ENCODE results near the gene RBBP8NL. TPM values are rescaled to one million over a fixed set of nuclear protein-coding genes. Genes with fewer than 3 reads are reported as not detected.

Gene RBBP8NL
- total and polyA plus RNA-seq, 2 donors (not counting 3 experiments of a cell fraction or from before 2014, with no cell fraction given) = not detected

DNA sequence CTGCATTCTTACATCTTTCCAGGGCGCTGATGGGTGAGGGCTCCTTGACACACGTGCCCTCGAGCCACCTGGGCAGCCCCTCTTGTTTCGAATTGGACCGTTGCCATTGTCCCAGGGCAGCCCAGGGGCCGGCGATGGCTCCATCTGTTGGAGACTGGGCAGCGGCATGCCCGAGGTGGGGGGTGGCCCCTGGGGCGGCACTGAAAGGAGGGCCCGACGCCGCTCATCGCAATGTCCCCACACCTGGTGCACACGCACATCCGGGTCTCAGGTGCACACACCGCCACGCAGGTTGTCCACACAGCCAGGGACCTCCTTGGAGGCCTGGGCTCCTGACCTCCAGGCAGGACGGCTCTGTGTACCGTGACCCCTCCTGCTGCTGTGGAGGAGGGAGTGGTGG lies 30.5 kb upstream of the RBBP8NL start:
- BruUV-seq (replicated peaks) = no TSS peak
- dilution Hi-C loops (cut with MboI; ENCODE audit: extremely low pct_ligation_motif_present, low sequenced_read_pairs) = no loop called here
- Histone ChIP-seq H3K79me2 (ENCODE audit: control insufficient read depth, insufficient read depth, low read length) (no peaks in the 10 kb centered on the region), H3K36me3 (ENCODE audit: control insufficient read depth in 2 of 2, extremely low read depth in 1 of 2, insufficient read depth in 2 of 2, low read length in 2 of 2) (no peaks in the 10 kb centered on the region), H2AFZ (ENCODE audit: low read depth, low read length) (no peak overlapping the region), H4K20me1 (replicated peaks; ENCODE audit: control insufficient read depth, extremely low read depth, insufficient read depth, low read length) (no peaks in the 10 kb centered on the region), H3K9me1 (replicated peaks; ENCODE audit: control insufficient read depth, extremely low read depth, insufficient read depth, low read length) (no peaks in the 10 kb centered on the region), H3K9ac (replicated peaks; ENCODE audit: extremely low read depth, insufficient read depth, low read length) (no peak overlapping the region), H3K9me3 (replicated peaks; ENCODE audit: control insufficient read depth, insufficient read depth, low read length) (no peaks in the 10 kb centered on the region), H3K27ac (ENCODE audit: insufficient read depth, low read depth, low read length) (no peak overlapping the region), H3K4me1 (ENCODE audit: control insufficient read depth, extremely low read depth, insufficient read depth, low read length) (no peaks in the 10 kb centered on the region), H3K27me3 (ENCODE audit: control insufficient read depth in 2 of 2, insufficient read depth in 2 of 2, low read length in 2 of 2) (no peaks in the 10 kb centered on the region), H3K4me2 (ENCODE audit: insufficient read depth, low read length) (no peak overlapping the region), H3K4me3 (replicated peaks in 1 of 3; ENCODE audit: insufficient read depth in 1 of 3, low read depth in 1 of 3, low read length in 3 of 3) (no peak overlapping the region)
- POLR2A ChIA-PET = no interaction called here
- no peak for TF ChIP-seq FOS (IDR thresholded peaks at IDR 0.05; ENCODE audit: borderline replicate concordance, insufficient read depth, low read length)
- TF ChIP-seq GATA2 (IDR thresholded peaks at IDR 0.05; ENCODE audit: insufficient read depth, insufficient read length, low read depth, low read length) = no peak
- TF ChIP-seq MYC (IDR thresholded peaks at IDR 0.05; ENCODE audit: low read depth, low read length) = no peak
- TF ChIP-seq, protein P1, sequence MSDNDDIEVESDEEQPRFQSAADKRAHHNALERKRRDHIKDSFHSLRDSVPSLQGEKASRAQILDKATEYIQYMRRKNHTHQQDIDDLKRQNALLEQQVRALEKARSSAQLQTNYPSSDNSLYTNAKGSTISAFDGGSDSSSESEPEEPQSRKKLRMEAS (IDR thresholded peaks at IDR 0.05; ENCODE audit: insufficient read depth, insufficient read length) = no peak
- TF ChIP-seq EZH2 (IDR thresholded peaks at IDR 0.05; ENCODE audit: borderline replicate concordance, low read depth, low read length, severe bottlenecking) = no peak
- no peak for TF ChIP-seq POLR2A (IDR thresholded peaks at IDR 0.05; ENCODE audit: low read depth, low read length)
- TF ChIP-seq JUN (IDR thresholded peaks at IDR 0.05; ENCODE audit: borderline replicate concordance, insufficient read depth, insufficient read length, low read depth) = no peak
- TF ChIP-seq POLR2AphosphoS5 (IDR thresholded peaks at IDR 0.05; ENCODE audit: insufficient read depth, low read depth, low read length) = no peak
- TF ChIP-seq, protein P2, sequence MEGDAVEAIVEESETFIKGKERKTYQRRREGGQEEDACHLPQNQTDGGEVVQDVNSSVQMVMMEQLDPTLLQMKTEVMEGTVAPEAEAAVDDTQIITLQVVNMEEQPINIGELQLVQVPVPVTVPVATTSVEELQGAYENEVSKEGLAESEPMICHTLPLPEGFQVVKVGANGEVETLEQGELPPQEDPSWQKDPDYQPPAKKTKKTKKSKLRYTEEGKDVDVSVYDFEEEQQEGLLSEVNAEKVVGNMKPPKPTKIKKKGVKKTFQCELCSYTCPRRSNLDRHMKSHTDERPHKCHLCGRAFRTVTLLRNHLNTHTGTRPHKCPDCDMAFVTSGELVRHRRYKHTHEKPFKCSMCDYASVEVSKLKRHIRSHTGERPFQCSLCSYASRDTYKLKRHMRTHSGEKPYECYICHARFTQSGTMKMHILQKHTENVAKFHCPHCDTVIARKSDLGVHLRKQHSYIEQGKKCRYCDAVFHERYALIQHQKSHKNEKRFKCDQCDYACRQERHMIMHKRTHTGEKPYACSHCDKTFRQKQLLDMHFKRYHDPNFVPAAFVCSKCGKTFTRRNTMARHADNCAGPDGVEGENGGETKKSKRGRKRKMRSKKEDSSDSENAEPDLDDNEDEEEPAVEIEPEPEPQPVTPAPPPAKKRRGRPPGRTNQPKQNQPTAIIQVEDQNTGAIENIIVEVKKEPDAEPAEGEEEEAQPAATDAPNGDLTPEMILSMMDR (IDR thresholded peaks at IDR 0.05; ENCODE audit: extremely low read depth in 1 of 2, insufficient read depth in 1 of 2, low read depth in 1 of 2, low read length in 2 of 2) = no peak
- intact Hi-C loops (cut with micrococcal nuclease) = no loop called here
- FAIRE-seq = no peak
- CTCF ChIA-PET = no interaction called here
- no peak for DNase-seq (ENCODE audit: low read depth, low spot score)
